ENCODE data around the gene SIPA1L3. TPM values are rescaled to one million over a fixed set of nuclear protein-coding genes. Genes with fewer than 3 reads are reported as not detected.

Gene SIPA1L3
- total and polyA plus RNA-seq, 9 of the 15 experiments (the other 6 are each of a cell fraction or from before 2014, with no cell fraction given): 0.01 to 6.1 (median 2.5) TPM

DNA sequence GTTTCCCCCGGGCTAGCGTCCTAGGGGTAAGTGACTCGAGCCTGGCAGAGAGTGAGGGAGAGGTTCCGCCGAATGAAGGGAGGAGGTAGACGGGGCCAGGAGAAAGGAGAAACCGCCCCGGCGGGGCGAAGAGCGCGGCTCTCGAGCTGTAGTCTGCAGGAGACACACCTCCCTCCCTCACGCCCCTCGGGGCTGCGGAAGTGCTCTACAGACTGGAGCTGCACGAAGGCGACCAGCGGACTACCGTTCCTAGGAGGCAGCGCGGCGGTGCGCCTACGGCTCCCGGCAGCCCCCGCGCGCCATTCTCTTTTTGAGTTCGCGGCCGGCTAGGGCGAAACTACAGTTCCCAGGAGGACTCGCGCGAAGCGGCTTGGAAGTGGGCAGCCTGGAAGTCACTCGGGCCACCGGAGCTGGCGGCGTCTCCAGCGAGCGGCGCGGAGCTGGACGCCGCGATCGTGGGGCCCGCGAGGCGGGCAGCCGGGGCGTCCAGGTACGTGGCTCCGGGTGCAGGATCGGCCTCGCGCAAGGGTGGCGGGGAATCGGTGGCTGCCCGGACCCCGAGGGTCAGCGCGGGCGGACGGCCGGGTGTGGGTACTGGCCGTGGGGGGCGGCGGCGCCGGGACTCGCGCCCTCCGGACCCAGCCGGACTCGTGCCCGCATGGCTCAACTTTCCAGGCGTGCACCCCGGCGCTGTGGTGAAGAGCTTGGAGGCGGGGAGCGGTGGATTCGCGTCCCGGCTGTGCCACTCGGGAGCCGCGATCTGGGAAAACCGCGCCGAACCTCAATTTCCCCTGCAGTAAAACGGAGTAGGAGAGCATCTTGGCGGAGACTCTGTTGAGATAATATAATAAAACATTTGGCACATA lies at the start of gene SIPA1L3 (continued):
- TF ChIP-seq, protein P1, sequence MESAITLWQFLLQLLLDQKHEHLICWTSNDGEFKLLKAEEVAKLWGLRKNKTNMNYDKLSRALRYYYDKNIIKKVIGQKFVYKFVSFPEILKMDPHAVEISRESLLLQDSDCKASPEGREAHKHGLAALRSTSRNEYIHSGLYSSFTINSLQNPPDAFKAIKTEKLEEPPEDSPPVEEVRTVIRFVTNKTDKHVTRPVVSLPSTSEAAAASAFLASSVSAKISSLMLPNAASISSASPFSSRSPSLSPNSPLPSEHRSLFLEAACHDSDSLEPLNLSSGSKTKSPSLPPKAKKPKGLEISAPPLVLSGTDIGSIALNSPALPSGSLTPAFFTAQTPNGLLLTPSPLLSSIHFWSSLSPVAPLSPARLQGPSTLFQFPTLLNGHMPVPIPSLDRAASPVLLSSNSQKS (CRISPR knock-in tag; IDR thresholded peaks at IDR 0.05): no peak
- TF ChIP-seq, protein P2, sequence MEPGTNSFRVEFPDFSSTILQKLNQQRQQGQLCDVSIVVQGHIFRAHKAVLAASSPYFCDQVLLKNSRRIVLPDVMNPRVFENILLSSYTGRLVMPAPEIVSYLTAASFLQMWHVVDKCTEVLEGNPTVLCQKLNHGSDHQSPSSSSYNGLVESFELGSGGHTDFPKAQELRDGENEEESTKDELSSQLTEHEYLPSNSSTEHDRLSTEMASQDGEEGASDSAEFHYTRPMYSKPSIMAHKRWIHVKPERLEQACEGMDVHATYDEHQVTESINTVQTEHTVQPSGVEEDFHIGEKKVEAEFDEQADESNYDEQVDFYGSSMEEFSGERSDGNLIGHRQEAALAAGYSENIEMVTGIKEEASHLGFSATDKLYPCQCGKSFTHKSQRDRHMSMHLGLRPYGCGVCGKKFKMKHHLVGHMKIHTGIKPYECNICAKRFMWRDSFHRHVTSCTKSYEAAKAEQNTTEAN (CRISPR knock-in tag; IDR thresholded peaks at IDR 0.05): no peak
- TF ChIP-seq NBN (IDR thresholded peaks at IDR 0.05; ENCODE audit: low read depth) (no peak), RBM39 (optimal IDR thresholded peaks at IDR 0.05; ENCODE audit: low read depth, low read length) (no peak), KDM4B (IDR thresholded peaks at IDR 0.05; ENCODE audit: borderline replicate concordance in 2 of 2, low read depth in 1 of 2) (no peak), MYC (IDR thresholded peaks at IDR 0.05; ENCODE audit: low read depth, low read length) (peak; percentile 70; the same call in 1 of the 2 replicates), MYC (CRISPR knock-in tag; IDR thresholded peaks at IDR 0.05; ENCODE audit: borderline replicate concordance, low read depth) (no peak), CHD2 (IDR thresholded peaks at IDR 0.05; ENCODE audit: low read depth, low read length) (0 out of 2 replicates have a peak, but pooled peaks have one; percentile 50), SIN3B (IDR thresholded peaks at IDR 0.05; ENCODE audit: low read depth) (0 out of 2 replicates have a peak, but pooled peaks have one; percentile 24), ADNP (tag; IDR thresholded peaks at IDR 0.05) (0 out of 2 replicates have a peak, but pooled peaks have one; percentile 1), SLC30A9 (CRISPR knock-in tag; IDR thresholded peaks at IDR 0.05) (no peak), ZNF584 (CRISPR knock-in tag; IDR thresholded peaks at IDR 0.05; ENCODE audit: low read depth) (no peak), ZNF41 (CRISPR knock-in tag; conservative IDR thresholded peaks at IDR 0.05) (no peak)
- TF ChIP-seq, protein P3, sequence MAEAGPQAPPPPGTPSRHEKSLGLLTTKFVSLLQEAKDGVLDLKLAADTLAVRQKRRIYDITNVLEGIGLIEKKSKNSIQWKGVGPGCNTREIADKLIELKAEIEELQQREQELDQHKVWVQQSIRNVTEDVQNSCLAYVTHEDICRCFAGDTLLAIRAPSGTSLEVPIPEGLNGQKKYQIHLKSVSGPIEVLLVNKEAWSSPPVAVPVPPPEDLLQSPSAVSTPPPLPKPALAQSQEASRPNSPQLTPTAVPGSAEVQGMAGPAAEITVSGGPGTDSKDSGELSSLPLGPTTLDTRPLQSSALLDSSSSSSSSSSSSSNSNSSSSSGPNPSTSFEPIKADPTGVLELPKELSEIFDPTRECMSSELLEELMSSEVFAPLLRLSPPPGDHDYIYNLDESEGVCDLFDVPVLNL (CRISPR knock-in tag; IDR thresholded peaks at IDR 0.05; ENCODE audit: low read depth): no peak
- TF ChIP-seq, protein P4, sequence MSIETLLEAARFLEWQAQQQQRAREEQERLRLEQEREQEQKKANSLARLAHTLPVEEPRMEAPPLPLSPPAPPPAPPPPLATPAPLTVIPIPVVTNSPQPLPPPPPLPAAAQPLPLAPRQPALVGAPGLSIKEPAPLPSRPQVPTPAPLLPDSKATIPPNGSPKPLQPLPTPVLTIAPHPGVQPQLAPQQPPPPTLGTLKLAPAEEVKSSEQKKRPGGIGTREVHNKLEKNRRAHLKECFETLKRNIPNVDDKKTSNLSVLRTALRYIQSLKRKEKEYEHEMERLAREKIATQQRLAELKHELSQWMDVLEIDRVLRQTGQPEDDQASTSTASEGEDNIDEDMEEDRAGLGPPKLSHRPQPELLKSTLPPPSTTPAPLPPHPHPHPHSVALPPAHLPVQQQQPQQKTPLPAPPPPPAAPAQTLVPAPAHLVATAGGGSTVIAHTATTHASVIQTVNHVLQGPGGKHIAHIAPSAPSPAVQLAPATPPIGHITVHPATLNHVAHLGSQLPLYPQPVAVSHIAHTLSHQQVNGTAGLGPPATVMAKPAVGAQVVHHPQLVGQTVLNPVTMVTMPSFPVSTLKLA (conservative IDR thresholded peaks at IDR 0.05): peak; percentile 54 to 81; a peak in 3 of 4 replicates
- TF ChIP-seq, protein P5, sequence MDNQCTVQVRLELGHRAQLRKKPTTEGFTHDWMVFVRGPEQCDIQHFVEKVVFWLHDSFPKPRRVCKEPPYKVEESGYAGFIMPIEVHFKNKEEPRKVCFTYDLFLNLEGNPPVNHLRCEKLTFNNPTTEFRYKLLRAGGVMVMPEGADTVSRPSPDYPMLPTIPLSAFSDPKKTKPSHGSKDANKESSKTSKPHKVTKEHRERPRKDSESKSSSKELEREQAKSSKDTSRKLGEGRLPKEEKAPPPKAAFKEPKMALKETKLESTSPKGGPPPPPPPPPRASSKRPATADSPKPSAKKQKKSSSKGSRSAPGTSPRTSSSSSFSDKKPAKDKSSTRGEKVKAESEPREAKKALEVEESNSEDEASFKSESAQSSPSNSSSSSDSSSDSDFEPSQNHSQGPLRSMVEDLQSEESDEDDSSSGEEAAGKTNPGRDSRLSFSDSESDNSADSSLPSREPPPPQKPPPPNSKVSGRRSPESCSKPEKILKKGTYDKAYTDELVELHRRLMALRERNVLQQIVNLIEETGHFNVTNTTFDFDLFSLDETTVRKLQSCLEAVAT (IDR thresholded peaks at IDR 0.05): no peak
- TF ChIP-seq, protein P6, sequence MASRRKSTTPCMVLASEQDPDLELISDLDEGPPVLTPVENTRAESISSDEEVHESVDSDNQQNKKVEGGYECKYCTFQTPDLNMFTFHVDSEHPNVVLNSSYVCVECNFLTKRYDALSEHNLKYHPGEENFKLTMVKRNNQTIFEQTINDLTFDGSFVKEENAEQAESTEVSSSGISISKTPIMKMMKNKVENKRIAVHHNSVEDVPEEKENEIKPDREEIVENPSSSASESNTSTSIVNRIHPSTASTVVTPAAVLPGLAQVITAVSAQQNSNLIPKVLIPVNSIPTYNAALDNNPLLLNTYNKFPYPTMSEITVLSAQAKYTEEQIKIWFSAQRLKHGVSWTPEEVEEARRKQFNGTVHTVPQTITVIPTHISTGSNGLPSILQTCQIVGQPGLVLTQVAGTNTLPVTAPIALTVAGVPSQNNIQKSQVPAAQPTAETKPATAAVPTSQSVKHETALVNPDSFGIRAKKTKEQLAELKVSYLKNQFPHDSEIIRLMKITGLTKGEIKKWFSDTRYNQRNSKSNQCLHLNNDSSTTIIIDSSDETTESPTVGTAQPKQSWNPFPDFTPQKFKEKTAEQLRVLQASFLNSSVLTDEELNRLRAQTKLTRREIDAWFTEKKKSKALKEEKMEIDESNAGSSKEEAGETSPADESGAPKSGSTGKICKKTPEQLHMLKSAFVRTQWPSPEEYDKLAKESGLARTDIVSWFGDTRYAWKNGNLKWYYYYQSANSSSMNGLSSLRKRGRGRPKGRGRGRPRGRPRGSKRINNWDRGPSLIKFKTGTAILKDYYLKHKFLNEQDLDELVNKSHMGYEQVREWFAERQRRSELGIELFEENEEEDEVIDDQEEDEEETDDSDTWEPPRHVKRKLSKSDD (conservative IDR thresholded peaks at IDR 0.05; ENCODE audit: low read length): no peak

Data from K562 (cell line).